Measurements from ENCODE around the gene UGT1A8. TPM values are rescaled to one million over a fixed set of nuclear protein-coding genes. Genes with fewer than 3 reads are reported as not detected.
A peak's percentile ranks its signal among the peaks of the same experiment; 100 is the strongest.

Gene UGT1A8
- total and polyA plus RNA-seq, 9 of the 15 experiments (the other 6 are each of a cell fraction or from before 2014, with no cell fraction given), result 0.04 TPM; not detected in 8

- TF ChIP-seq ZNF407 (IDR thresholded peaks at IDR 0.05; ENCODE audit: low read depth) (no peak), FOXM1 (IDR thresholded peaks at IDR 0.05; ENCODE audit: low read depth) (peak; percentile 81), FOXM1 (CRISPR knock-in tag; IDR thresholded peaks at IDR 0.05; ENCODE audit: low read depth) (no peak), HDAC1 (IDR thresholded peaks at IDR 0.05) (no peak), CREB1 (IDR thresholded peaks at IDR 0.05) (no peak), CREB1 (CRISPR knock-in tag; IDR thresholded peaks at IDR 0.05) (no peak), TEAD2 (tag; IDR thresholded peaks at IDR 0.05) (no peak), DPF2 (IDR thresholded peaks at IDR 0.05) (peak; percentile 75; the same call in 1 of the 2 replicates), CBX1 (IDR thresholded peaks at IDR 0.05; ENCODE audit: low read depth) (no peak), BCLAF1 (IDR thresholded peaks at IDR 0.05; ENCODE audit: borderline replicate concordance in 1 of 2, control insufficient read depth in 1 of 2, low read depth in 2 of 2, low read length in 1 of 2) (no peak), ZNF592 (IDR thresholded peaks at IDR 0.05) (peak; percentile 63; the same call in 1 of the 2 replicates)
Measured at GRCh38 chr2:233700028-233700635, 82.7 kb downstream of the UGT1A8 start (continued).
